GM10266 (cell line): ENCODE measurements around the gene MIAT.

ENCODE experiments used
- DNase-seq: peaks from one replicate; pipeline ENCODE4 v3.0.0; 2012; ENCODE audit errors: extremely low spot score
- CTCF ChIP-seq: IDR thresholded peaks from 2 replicates; pipeline ENCODE4 v1.5.1; 2012; ENCODE audit warnings: mild to moderate bottlenecking, low read depth; ENCODE audit not compliant: control insufficient read depth, insufficient read depth; ENCODE audit errors: missing control alignments

The MIAT gene

GRCh38 chr22:26670459-26670858 is 13.1 kb downstream of the MIAT start:
- no peak for TF ChIP-seq CTCF

DNA sequence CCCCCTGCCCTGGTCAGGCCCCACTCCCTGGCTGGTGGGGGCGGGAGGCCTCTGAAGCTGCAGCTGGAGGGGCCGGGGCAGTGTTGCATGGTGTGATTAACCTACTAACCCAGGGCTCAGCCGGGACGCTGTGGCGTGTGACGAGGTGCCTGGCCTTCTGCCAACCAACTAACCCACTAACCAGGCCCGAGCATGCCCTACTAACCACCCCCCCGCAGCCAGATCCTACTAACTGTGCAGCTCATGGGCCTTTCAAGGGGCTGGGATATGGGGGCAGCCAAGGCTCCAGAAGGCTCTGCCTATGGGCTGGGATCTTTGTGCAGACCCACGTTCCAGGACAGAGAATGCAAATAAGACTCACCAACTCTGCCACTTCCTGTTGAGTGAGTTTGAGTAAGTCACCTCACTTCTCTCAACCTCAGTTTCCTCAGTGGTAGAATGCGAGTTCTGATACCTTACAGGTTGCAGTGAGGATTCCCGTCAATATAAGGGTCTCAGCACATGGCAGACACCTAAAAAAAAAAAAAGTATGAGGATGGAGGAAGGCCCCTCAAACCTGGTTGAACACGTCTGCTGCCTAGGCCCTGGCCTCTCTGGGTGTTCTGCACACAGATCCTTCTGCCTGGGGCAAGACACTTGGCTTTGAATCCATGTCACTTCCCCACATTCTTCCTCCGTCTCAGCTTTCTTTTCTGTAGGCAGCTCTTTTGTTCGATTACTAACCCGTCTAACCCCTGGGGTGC is 14.1 kb downstream of the MIAT start:
- no peak for TF ChIP-seq CTCF
- DNase-seq: no peak

More at GRCh38 chr22:26670459-26670858, 13.1 kb downstream of the MIAT start:
- DNase-seq: no peak

DNA sequence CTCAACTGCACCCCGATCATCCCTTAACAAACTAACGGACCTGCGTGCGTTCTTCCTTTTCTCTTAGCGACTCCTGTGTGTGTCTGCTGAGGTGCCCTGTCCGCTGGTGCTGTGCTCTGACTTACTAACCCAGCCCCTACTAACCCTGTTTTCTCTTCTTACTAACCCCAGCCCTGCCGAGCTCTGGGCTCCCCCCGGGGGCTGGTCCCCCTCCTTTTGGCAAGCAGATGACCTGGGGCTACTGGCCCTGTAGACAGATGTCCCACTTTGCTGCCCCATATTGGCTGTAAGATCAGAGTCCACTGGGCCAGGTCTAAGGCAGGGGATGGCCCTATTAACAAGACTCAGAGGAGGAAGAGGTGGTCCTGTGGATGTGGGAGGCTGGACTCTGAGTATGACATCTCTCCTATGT is 14.7 kb downstream of the MIAT start:
- TF ChIP-seq CTCF: no peak
- DNase-seq: no peak

DNA sequence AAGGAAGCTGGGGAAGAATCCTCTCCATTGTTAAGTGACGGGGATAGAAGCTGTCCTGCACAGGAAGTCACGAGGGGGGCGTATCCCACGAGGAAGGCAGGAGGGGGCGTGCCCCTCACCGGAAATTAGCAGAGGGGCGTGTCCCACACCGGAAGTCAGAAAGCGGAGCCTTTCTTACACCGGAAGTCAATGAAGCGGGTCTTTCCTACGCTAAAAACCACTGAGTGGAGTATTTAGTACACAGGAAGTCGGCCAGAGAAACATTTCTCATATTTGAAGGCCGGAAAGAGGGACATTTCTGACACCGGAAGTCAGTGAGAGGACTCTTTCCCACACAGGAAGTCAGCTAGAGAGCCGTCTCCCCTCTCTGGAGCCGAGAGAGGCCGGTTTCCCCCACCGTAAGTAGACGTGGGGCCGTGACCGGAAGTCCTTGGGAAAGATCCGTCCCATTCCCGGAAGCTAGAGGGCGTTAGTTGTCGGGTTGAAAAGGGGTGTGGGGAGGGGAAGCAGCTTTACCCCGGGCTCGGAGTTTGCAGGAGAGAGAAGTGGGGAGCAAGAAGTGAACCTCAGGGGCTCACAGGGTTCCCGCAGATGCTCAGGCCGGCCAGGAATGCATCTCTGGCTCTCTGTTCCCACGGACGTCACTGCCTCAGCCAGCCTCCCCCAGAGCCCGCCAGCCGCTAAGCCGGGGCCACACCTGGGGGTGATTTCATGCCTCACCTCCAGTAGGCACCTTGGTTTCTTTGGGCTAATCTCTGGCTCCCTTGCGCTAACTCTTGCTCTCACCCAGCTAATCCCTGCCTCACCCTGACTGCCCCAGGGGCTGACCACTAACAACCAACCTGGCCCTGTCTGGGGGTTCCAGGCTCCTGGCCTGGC is 15.4 kb downstream of the MIAT start:
- peak; percentile 78 for DNase-seq

DNA sequence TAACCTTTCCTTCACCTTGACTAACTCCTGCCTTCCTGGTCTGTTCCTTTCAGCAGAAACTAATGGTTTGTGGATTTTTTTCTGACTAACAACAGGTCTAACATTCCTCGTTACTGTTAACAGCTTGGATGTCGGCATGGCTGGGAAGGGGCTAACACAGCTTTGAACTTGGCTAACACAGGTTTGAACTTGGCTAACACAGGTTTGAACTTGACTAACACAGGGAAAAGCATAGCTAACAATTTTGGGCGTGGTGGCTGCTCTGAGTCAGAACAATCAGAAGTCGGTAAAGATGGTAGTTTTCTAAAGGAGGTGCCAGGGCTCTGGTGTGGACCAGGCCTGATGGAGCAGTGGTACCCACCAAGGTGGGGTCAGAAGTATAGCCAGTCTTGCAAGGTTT is 16.1 kb downstream of the MIAT start:
- no peak for TF ChIP-seq CTCF
- DNase-seq: no peak

More for the DNA sequence above, 15.4 kb downstream of the MIAT start:
- peak; percentile 63 for TF ChIP-seq CTCF

DNA sequence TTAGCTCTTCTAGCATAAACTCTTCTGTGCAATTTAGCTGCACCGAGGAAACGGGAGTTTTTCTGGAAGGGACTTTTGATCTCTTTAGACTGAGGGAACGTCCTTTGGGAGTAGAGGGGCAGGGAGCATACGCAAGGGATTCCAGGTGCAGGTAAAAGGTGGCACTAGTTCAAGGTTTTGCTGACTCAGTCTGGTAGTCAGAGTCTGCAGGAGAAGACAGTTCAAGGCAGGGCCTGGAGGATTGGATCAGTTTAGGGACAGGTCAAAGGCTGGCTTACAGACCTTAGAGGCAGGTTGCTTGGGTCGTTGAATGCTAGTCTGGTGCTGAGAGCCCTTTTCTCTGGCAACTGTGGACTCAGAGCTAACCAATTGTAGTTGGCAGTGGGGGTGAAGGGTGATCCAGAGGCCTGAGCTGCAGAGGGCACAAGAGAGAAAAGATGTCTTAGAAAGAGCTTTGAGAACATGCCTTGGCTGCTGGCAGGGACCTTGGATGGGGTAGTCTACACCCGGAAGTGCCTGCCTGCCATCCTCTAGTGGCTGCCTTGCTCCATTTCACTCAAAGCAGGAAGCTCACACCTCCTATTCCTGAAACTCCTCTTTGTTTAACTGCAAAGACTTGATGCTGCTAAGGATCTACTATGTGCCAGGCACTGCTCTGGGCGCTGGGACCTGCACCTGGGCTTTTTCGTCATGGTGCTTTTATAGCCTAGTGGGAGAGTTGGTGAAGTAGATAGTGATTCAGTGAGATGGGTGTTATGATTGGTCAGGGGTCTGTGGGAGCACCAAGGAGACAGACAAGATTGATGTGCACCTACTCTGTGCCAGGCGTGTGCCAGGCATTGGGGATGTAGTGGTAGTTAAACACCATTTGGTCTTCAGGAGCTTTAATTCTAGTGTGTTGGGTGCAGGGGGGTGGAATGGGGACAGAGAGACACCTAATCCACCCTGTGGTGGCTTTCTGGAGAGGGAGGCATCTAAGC is 17.1 kb downstream of the MIAT start:
- no peak for TF ChIP-seq CTCF
- no peak for DNase-seq
